GM21367 (cell line): ENCODE measurements around the gene AAGAB.
"Not testable (repeated sequence)": the region's sequence is repeated elsewhere in the genome, so short reads cannot be mapped to it uniquely, and the experiment has no call there.

Source experiments
- ATAC-seq: cut with Tn5 transposase; IDR thresholded peaks from one replicate; pipeline ENCODE4 v1.9.1; 2021; ENCODE audit not compliant: unreplicated experiment

Gene AAGAB

GRCh38 chr15:67254238-67255175 lies at the start of gene AAGAB, which contains the start of gene IQCH:
Gene AAGAB, minus strand, starts transcription at chr15:67254661. Its CDS starts 30 bp downstream, at chr15:67254631.
Gene IQCH, plus strand, starts transcription at chr15:67254786. Its CDS starts 111 bp downstream, at chr15:67254897.
- peak; percentile 87 for ATAC-seq

- no peak for ATAC-seq
Measured at GRCh38 chr15:67303490-67304363, 49.3 kb upstream of the AAGAB start.

GRCh38 chr15:67300266-67301025 lies 46.0 kb upstream of the AAGAB start:
- ATAC-seq = no peak

- ATAC-seq = no peak
Measured at GRCh38 chr15:67296684-67297083, 42.2 kb upstream of the AAGAB start.

- ATAC-seq = no peak
Measured at GRCh38 chr15:67296188-67296587, 41.7 kb upstream of the AAGAB start.

- ATAC-seq = no peak
Measured at GRCh38 chr15:67290319-67290718, 35.9 kb upstream of the AAGAB start.

GRCh38 chr15:67286400-67286799 lies 31.9 kb upstream of the AAGAB start:
- not testable (repeated sequence) for ATAC-seq

- not testable (repeated sequence) for ATAC-seq
Measured at GRCh38 chr15:67285625-67286024, 31.2 kb upstream of the AAGAB start.

GRCh38 chr15:67281714-67282113 lies 27.3 kb upstream of the AAGAB start:
- ATAC-seq = no peak

GRCh38 chr15:67280217-67280616 lies 25.8 kb upstream of the AAGAB start:
- ATAC-seq = no peak

- no peak for ATAC-seq
Measured at GRCh38 chr15:67276666-67277065, 22.2 kb upstream of the AAGAB start.

- no peak for ATAC-seq
Measured at GRCh38 chr15:67274236-67274635, 19.8 kb upstream of the AAGAB start.

- ATAC-seq = no peak
Measured at GRCh38 chr15:67267951-67268941, 13.8 kb upstream of the AAGAB start.

GRCh38 chr15:67267440-67267839 lies 13.0 kb upstream of the AAGAB start:
- no peak for ATAC-seq

GRCh38 chr15:67266870-67267269 lies 12.4 kb upstream of the AAGAB start:
- no peak for ATAC-seq

GRCh38 chr15:67259806-67260205 lies 5.3 kb upstream of the AAGAB start:
- no peak for ATAC-seq

GRCh38 chr15:67259379-67259778 lies 4.9 kb upstream of the AAGAB start:
- ATAC-seq = no peak

- not testable (repeated sequence) for ATAC-seq
Measured at GRCh38 chr15:67258412-67258811, 4.0 kb upstream of the AAGAB start.

GRCh38 chr15:67256051-67256450 lies 1.6 kb upstream of the AAGAB start:
- no peak for ATAC-seq
